Testis (tissue), 3 donors: Measurements from ENCODE around the gene PAPSS2. TPM values are rescaled to one million over a fixed set of nuclear protein-coding genes. Genes with fewer than 3 reads are reported as not detected.

Experiments used
- DNase-seq: peaks from one replicate; pipeline ENCODE4 v3.0.0-alpha.2; 2019
- H3K27ac ChIP-seq, 2 donors: fragments of 200-600 bp; sonication (generic); one replicate each; pipeline ENCODE4 v1.5.1; 2019
- H3K27me3 ChIP-seq: fragments of 200-600 bp; sonication (generic); one replicate; pipeline ENCODE4 v1.5.1; 2019
- H3K36me3 ChIP-seq: fragments of 200-600 bp; sonication (generic); one replicate; pipeline ENCODE4 v1.5.1; 2017; ENCODE audit warnings: low read depth; ENCODE audit errors: missing control alignments
- H3K4me1 ChIP-seq: fragments of 200-600 bp; sonication (generic); one replicate; pipeline ENCODE4 v1.5.1; 2019
- H3K4me3 ChIP-seq, 2 donors: fragments of 200-600 bp; sonication (generic); one replicate each; pipeline ENCODE4 v1.5.1; 2017 to 2019
- H3K9me3 ChIP-seq: fragments of 200-600 bp; sonication (generic); one replicate; pipeline ENCODE4 v1.5.1; 2017
- POLR2A ChIP-seq: fragments of 450-650 bp; IDR thresholded peaks from one replicate; pipeline ENCODE4 v1.6.1; 2017; ENCODE audit warnings: antibody characterized with exemption, mild to moderate bottlenecking, moderate library complexity
- WGBS, 2 donors: methylation state at CpG; one replicate each; pipeline ENCODE4 v1.1.5; 2018; 5-methylcytosine and 5-hydroxymethylcytosine counted together
- intact Hi-C: fragments of 100-400 bp; cut with DNase I; formaldehyde crosslinking; loops from one replicate; pipeline ENCODE4 v1.15.1; 2023; ENCODE audit warnings: low total_unique reads
- polyA plus RNA-seq: library from polyadenylated mRNA; stranded (reverse); fragments of 350-450 nt; fragmentation: Illumina TruSeq; extraction: RNeasy Lipid Tissue Mini Kit (QIAGEN cat#74804); gene quantifications from one replicate; pipeline ENCODE4 v1.2.3, GENCODE V29; 2014; ENCODE audit warnings: low read depth, low replicate concordance; ENCODE audit not compliant: insufficient read depth
- total RNA-seq, 2 donors: library from RNA; depleted of rRNA; stranded (reverse); fragments of >200 nt; gene quantifications; one replicate each; pipeline ENCODE4 v1.2.3, GENCODE V29; 2016
- TF ChIP-seq, protein P1 (sequence below), 3 experiments: fragments of 450-650 bp in 2 of 3; fragments of 200-600 bp in 1 of 3; sonication (generic) in 1 of 3; IDR thresholded peaks; one replicate each; pipeline ENCODE4 v1.5.1; 2016 to 2019; ENCODE audit warnings: antibody characterized with exemption in 3 of 3, mild to moderate bottlenecking in 2 of 3, moderate library complexity in 1 of 3

The PAPSS2 gene
- total and polyA plus RNA-seq, 3 donors from 2014 or later, result 4.6 to 20.1 (median 6.4) TPM

DNA sequence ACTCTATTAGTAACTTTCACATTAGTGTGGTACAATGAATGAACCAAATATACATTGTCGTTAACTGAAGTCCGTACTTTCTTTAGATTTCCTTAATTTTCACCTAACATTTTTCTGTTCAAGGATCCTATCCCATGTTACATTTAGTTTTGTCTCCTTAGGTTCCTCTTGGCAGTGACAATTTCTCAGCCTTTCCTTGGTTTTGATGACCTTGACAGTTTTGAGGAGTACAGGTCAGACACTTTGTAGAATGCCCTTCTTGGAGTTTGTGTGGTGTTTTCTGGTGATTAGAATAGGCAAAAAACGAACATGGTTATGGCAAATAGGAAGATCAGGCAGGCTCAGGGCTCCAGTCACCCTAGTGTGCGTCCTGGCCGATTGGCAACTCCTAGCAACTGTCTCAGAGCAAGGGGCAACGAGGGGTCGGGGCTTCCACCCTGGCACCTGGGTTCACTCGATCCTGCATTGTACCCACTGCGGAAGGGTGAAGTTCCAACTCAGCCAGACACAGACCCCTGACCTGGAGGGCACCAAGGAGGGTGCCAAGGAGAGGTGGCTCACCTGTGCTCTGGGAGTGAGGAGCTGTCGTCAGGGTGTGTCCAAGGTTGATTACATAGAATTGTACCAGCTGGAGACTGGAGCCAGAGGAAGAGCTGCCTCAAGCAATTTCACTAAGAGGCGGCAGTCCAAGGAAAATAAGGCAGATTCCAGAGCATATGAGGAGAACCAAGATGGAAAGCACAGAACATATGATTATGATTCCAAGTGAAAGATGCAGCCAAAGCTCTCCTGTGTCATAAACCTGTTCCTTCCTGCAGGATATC lies 37.5 kb downstream of the PAPSS2 start:
- intact Hi-C loops, result no loop called here

DNA sequence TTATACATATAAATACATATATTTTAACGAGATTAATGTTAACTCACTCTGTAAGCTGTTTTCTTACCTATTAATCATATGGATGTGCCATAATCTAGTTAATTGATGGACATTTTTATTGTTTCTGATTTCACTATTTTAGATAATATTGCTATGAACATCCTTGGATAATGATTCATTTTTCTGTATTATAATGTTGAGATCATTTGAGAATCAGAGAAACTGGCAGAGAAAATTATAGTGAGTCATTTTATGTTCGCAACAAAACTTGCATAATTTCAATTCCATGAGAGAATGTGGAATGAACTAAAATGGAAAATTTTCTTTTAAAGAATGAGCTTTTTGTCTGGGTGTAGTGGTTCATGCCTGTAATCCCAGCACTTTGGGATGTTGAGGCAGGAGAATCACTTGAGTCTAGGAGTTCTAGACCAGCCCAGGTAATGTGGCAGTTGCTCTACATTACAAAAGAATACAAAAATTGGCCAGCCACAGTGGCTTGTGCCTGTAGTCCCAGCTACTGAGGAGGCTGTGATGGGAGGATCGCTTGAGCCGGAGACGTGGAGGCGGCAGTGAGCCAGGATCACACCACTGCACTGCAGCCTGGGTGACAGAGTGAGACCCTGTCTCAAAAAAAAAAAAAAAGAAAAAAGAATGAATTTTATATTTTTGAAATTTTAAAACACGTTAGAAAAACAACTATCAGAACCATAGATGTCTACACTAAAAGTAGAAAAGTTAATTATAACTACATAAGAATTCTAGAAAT lies 40.5 kb downstream of the PAPSS2 start:
- no peak overlapping the region for H3K27ac ChIP-seq

More for the DNA sequence above, 37.5 kb downstream of the PAPSS2 start:
- TF ChIP-seq, protein P1, sequence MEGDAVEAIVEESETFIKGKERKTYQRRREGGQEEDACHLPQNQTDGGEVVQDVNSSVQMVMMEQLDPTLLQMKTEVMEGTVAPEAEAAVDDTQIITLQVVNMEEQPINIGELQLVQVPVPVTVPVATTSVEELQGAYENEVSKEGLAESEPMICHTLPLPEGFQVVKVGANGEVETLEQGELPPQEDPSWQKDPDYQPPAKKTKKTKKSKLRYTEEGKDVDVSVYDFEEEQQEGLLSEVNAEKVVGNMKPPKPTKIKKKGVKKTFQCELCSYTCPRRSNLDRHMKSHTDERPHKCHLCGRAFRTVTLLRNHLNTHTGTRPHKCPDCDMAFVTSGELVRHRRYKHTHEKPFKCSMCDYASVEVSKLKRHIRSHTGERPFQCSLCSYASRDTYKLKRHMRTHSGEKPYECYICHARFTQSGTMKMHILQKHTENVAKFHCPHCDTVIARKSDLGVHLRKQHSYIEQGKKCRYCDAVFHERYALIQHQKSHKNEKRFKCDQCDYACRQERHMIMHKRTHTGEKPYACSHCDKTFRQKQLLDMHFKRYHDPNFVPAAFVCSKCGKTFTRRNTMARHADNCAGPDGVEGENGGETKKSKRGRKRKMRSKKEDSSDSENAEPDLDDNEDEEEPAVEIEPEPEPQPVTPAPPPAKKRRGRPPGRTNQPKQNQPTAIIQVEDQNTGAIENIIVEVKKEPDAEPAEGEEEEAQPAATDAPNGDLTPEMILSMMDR (IDR thresholded peaks at IDR 0.05), result no peak
- no peak for TF ChIP-seq POLR2A
- Histone ChIP-seq H3K4me1 (peaks cover 3% of the 10 kb centered on the region), H3K9me3 (no peaks in the 10 kb centered on the region), H3K27ac (no peak overlapping the region), H3K36me3 (no peaks in the 10 kb centered on the region), H3K4me3 (no peak overlapping the region), H3K27me3 (no peaks in the 10 kb centered on the region)
- DNase-seq, result no peak
- 81 to 84% methylated on average over 11 of the region's 11 CpGs for WGBS, 2 donors

DNA sequence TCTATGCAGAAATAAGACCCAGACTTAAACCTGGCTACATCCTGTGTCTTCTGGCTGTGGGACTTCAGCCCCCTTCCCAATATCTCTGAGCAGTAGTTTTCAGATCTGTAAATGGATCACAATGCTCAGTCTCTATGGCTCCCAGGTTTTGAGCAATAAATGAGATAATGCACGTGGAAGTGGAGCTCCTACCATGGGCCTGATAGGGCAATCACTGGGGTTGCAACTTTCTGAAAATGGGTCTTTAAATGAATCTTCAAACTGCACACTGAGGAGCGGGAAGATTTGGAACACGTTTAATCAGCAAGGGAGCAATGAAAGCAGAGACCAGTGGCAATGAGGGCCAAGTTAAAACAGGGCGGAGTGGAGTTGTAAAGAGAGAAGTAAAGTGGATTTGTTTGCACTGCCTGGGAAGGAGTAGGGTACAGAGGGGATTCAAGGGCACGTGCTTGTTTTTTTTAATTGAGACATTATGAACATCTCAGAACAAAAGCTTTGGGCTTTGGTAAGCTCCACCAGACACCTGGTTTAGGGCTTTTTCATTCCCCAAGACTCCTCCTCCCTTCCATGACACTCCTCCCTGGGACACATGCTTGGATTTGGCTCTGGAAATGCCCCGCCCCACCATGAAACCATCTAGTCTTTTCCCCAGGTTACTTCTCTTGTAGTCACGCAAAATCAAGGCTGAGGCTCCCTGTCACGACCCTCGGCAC lies 42.7 kb downstream of the PAPSS2 start:
- Histone ChIP-seq H3K27ac (no peak overlapping the region), H3K4me3 (no peak overlapping the region), H3K27me3 (no peaks in the 10 kb centered on the region), H3K9me3 (no peaks in the 10 kb centered on the region), H3K4me1 (peaks cover 3% of the 10 kb centered on the region), H3K36me3 (no peaks in the 10 kb centered on the region)
- DNase-seq, result no peak
- WGBS, 2 donors, result 76 to 83% methylated on average over 9 of the region's 9 CpGs
- TF ChIP-seq POLR2A, result no peak
- TF ChIP-seq, protein P1 (IDR thresholded peaks at IDR 0.05), result no peak
- intact Hi-C loops, result no loop called here

More for the DNA sequence above, 40.5 kb downstream of the PAPSS2 start:
- peaks cover 3% of the 10 kb centered on the region for H3K4me1 ChIP-seq
- H3K9me3 ChIP-seq, result no peaks in the 10 kb centered on the region
- intact Hi-C loops, result no loop called here
- H3K27me3 ChIP-seq, result no peaks in the 10 kb centered on the region
- no peaks in the 10 kb centered on the region for H3K36me3 ChIP-seq
- H3K4me3 ChIP-seq, result no peak overlapping the region
- 85 to 94% methylated on average over 7 of the region's 7 CpGs for WGBS, 2 donors
- no peak for DNase-seq
- TF ChIP-seq, protein P1 (IDR thresholded peaks at IDR 0.05), result no peak
- TF ChIP-seq POLR2A, result no peak

DNA sequence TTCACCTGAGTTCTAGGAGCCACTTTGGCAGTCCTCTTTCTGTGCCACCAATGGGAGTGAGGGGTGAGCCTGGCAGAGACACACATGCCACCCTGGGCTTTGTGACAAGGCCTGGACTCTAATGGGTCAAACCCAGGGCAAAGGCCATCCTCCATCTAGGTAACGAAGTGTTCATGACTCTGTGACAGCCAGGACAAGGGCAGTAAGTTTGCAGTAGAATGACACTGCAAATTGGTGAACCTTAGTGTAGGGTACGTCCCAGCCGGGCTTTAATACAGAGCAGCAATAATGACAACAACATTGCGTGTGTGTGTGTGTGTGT lies 43.3 kb downstream of the PAPSS2 start:
- peaks cover 3% of the 10 kb centered on the region for H3K4me1 ChIP-seq
- intact Hi-C loops, result no loop called here
- no peak overlapping the region for H3K4me3 ChIP-seq
- no peaks in the 10 kb centered on the region for H3K9me3 ChIP-seq
- WGBS, 2 donors, result 94 to 100% methylated on average over 3 to 4 of the region's 4 CpGs
- TF ChIP-seq, protein P1 (IDR thresholded peaks at IDR 0.05), result no peak
- H3K27me3 ChIP-seq, result no peaks in the 10 kb centered on the region
- DNase-seq, result no peak
- no peak overlapping the region for H3K27ac ChIP-seq
- no peaks in the 10 kb centered on the region for H3K36me3 ChIP-seq
